ENCODE measurements around the gene HEG1.
A peak's percentile ranks its signal among the peaks of the same experiment; 100 is the strongest.

The HEG1 gene

DNA sequence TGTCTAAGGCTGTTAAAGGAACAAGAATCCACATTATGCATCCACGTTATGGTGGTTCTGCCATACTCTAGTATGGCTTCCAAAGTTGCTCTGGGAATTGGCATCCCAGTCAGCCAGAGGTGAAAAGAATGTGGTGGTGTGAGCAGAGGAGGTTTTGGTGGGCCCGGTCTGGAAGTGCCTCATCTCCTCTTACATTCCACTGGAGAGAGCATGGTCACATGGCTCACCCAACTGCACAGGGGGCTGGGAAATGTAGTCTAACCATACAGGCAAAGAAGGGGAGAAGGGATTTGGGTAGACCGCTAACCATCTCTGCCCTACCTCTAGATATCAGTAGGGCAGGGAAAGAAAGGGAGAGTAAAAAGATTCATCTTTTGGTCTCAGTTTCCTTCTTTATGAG lies 3.2 kb upstream of the HEG1 start:
- TF ChIP-seq, protein P1, sequence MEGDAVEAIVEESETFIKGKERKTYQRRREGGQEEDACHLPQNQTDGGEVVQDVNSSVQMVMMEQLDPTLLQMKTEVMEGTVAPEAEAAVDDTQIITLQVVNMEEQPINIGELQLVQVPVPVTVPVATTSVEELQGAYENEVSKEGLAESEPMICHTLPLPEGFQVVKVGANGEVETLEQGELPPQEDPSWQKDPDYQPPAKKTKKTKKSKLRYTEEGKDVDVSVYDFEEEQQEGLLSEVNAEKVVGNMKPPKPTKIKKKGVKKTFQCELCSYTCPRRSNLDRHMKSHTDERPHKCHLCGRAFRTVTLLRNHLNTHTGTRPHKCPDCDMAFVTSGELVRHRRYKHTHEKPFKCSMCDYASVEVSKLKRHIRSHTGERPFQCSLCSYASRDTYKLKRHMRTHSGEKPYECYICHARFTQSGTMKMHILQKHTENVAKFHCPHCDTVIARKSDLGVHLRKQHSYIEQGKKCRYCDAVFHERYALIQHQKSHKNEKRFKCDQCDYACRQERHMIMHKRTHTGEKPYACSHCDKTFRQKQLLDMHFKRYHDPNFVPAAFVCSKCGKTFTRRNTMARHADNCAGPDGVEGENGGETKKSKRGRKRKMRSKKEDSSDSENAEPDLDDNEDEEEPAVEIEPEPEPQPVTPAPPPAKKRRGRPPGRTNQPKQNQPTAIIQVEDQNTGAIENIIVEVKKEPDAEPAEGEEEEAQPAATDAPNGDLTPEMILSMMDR (conservative IDR thresholded peaks at IDR 0.05; ENCODE audit: low read length): no peak
- H3K4me3 ChIP-seq (ENCODE audit: low read length): no peak overlapping the region
- DNase-seq (ENCODE audit: low read depth): no peak

DNA sequence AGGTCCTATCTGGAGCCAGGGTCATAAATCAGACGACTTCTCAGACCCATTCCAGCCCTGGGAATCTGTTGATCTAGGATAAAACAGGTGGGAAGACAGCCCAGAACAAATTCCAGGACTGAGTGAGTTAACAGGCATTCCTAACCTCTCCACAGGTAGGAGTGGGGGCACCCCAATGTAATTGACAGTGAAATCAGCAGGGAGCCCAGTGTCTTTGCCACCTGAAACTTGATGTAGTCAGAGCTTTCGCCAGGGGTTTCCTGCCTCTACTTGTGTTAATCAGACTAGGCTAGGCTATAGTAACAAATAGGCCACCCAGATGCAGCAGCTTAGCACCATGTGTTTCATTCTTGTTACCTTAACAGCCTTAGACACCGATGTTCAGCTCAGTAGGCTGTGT lies 2.7 kb upstream of the HEG1 start:
- no peak overlapping the region for H3K4me3 ChIP-seq (ENCODE audit: low read length)
- TF ChIP-seq, protein P1 (conservative IDR thresholded peaks at IDR 0.05; ENCODE audit: low read length): no peak
- no peak for DNase-seq (ENCODE audit: low read depth)

DNA sequence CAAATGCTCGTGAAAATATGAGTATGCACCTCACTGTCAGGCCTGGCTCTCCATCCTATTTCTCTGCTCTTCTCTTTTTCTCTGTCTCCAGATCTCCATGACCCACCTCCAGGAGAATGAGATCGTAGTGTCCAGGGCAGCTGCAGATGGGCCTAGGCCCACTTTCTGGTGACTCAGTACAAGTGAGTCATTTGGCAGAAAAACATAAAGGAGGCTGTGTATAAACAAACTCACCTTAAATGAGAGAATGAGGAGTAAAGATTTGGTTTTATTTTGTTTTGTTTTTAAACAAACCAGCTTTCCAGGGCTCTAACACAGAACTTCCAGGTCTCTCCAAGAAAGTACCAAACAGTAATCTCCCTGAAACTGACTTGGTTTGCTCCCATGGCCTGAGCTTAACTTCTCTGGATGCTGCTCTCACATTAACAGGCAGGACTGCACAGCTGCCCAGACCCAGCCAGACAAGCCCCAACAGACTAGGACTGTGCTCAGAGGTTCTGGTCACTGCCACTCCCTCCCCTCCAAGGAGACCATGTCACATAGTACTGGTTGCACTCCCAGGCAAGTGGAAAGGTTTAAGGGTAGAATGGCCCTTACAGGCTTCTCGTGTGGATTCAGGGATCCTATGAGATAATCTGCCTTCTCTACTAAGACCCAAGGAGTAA lies 1.5 kb upstream of the HEG1 start:
- DNase-seq (ENCODE audit: low read depth): peak; percentile 75
- no peak overlapping the region for H3K4me3 ChIP-seq (ENCODE audit: low read length)
- TF ChIP-seq, protein P1 (conservative IDR thresholded peaks at IDR 0.05; ENCODE audit: low read length): no peak

DNA sequence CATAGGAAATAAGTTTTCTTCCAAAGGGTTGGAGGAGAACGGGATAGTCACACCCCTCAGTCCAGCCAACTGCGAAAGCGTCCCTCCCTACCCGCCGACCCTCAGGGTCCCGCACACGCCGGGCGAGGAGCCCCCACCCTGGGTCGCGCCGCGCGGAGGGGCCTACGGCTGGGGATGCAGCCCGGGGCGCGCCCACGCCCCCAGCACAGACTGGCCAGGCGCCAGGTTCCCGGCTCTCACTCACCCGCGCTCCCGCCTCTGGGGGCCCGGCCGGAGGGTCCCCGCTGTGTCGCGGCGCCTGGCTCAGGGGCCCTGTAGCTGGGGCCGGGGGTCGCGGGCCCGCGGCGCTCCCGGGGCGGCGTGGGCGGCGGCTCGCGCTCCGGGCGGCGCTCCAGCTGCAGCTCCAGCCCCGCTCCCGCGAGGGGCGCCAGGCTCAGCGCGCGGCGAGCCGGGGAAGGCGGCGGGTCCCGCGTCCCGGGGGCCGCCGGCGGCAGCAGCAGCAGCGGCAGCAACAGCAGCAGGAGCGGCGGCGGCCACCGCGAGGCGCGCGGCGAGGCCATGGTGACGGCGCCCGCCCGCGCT lies 375 bp downstream of the HEG1 start:
- peak overlapping the region; percentile 74 for H3K4me3 ChIP-seq (ENCODE audit: low read length)
- TF ChIP-seq, protein P1 (conservative IDR thresholded peaks at IDR 0.05; ENCODE audit: low read length): no peak
- DNase-seq (ENCODE audit: low read depth): no peak

DNA sequence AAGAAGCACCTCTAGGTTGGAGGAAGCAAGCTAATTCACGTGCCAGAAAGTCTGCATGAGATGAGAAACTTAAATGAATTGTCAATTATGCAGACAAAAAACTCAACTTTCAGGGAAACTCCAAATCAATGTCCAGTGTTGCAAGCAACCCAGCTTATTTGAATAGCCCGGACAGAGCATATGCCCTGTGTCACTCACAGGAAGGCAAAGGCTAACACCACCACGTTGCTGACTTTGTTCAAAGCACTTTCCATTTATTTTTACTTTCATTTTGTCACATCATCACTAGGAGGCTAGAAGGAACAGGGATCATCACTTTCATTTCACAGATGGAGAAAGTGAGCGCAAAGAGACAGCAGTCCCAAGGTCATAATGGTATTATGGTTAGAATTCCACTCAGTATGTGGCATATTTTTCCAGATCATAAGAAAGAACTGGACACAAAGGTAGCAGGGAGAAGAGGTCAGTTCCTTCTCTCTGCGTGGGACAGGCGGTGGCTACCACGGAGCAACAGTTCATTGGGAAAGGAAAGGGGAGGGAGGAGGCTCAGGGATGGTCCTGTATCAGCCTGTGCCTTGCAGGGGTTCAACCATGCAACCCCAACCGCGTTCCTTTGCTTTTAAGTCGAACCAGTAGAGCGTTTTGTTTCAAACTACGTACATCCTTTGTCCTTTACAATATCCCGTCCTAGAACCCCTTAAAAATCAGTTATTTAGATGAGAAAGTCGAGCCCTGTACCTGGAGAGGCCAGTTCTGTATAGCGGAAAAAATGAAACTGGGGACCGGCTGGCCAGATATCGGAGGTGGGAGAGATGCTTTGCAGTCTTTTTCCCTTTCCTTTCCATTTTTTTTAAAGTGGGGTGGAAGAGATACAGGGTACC lies 1.1 kb downstream of the HEG1 start:
- TF ChIP-seq, protein P1 (conservative IDR thresholded peaks at IDR 0.05; ENCODE audit: low read length): peak; percentile 41
- H3K4me3 ChIP-seq (ENCODE audit: low read length): peak overlapping the region; percentile 74
- DNase-seq (ENCODE audit: low read depth): peak; percentile 67

DNA sequence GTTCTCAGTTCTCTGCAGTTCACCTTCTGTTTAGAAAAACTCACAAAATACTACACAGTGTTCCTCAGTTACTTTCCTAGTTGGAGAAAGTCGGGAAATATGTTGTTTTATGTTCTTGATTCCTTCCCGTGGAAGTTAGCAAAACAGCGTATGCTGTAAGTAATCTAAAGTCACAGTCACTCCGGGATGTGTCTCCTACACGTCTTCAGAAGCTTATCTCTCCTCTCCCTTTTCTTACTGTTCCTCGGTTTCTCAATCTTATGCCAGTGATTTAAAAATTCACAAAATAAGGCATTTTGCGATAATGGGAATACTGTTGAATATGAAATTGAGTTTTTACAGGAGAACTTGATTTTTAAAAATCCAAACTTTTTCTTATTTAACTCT lies 1.7 kb downstream of the HEG1 start:
- H3K4me3 ChIP-seq (ENCODE audit: low read length): peak overlapping the region; percentile 74
- TF ChIP-seq, protein P1 (conservative IDR thresholded peaks at IDR 0.05; ENCODE audit: low read length): no peak
- no peak for DNase-seq (ENCODE audit: low read depth)
